IPS DF 19.7 (cell line): ENCODE data around the gene PAFAH1B1.
"Not testable (repeated sequence)": the region's sequence is repeated elsewhere in the genome, so short reads cannot be mapped to it uniquely, and the experiment has no call there.

ENCODE experiments used
- DNase-seq: peaks from one replicate; pipeline ENCODE4 v3.0.0-alpha.2; 2013; ENCODE audit warnings: low read depth, low spot score

The PAFAH1B1 gene

DNA sequence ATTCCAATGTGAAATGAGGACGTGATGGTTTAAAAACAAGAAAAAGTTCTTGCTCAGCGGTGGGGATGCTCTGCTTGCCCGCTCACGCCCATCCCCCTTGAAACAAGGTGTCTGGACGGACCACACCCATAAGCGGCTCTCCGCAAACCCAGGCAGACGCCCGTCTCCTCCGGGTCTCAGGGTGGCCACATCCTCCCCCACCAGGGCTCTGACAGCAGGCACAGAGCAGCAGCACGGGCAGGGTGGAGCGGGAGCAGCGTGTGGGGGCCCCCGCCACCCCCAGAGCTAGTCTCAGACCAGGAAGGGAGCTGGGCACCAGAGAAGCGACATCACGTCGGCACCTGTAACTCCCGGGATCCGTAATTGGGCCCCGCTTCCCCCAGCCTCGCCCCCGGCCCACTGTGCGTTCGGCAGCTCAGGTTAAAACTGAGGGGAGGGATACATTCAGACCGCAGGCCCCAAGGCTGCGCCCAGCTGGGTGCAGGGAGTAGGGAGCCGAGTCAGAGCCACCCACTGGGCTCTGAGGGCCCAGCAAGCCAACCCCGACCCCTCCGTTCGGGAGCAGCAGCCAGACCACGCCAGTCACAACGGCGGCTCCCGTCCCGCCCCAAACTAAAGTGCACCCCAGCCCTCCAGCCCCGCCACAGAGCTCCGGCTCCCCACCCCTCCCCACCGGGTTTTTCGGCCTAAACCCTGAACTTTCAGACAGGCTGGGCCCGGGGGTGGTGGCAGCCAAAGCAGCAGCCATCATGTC, 96.1 kb downstream of the PAFAH1B1 start:
- no peak for DNase-seq

DNA sequence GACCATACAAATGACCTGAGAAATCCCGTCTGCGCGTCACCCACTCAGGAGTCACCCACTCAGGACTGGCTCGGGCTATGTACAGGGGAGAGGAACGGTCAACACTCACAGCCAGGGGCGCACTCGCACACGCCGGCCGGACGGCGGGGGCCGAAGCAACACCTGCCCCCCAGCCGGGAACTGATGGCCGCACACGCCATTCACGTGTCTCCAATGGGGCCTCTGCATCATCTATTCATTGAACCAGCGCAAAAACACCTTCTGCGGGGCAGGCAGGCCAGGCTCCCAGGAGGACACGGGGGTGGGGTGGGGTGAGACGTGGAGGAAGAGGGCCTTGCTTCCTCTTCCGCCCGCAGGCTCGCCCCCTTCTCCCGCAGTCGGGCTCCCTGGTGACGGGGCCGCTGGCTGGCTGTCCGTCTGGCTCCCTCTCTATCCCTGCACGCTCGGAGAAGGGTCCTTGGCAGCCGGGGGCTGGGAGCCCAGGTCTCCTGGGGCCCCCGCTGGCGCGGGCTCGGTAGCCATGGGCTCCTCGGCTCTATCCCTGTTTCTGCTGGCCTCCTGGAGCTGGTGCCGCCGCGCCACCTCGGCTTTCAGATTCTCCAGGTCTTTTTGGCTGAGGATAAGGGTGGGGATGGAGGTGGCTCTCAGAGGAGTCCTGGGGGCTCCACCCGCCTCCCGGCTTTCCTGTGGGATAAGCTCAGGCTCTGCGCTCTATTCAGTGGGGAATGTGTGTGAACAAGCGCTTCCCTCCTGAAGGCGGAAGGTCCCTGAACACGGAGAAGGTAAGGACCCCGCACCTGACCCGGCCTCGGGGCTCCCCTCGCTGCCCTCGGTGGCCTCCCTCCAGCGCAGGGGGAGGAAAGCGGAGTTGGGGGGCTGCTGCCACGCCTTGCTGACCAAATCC, 97.0 kb downstream of the PAFAH1B1 start:
- DNase-seq, result no peak

- no peak for DNase-seq
These were observed 97.8 kb downstream of the PAFAH1B1 start for GRCh38 chr17:2691069-2691871.

DNA sequence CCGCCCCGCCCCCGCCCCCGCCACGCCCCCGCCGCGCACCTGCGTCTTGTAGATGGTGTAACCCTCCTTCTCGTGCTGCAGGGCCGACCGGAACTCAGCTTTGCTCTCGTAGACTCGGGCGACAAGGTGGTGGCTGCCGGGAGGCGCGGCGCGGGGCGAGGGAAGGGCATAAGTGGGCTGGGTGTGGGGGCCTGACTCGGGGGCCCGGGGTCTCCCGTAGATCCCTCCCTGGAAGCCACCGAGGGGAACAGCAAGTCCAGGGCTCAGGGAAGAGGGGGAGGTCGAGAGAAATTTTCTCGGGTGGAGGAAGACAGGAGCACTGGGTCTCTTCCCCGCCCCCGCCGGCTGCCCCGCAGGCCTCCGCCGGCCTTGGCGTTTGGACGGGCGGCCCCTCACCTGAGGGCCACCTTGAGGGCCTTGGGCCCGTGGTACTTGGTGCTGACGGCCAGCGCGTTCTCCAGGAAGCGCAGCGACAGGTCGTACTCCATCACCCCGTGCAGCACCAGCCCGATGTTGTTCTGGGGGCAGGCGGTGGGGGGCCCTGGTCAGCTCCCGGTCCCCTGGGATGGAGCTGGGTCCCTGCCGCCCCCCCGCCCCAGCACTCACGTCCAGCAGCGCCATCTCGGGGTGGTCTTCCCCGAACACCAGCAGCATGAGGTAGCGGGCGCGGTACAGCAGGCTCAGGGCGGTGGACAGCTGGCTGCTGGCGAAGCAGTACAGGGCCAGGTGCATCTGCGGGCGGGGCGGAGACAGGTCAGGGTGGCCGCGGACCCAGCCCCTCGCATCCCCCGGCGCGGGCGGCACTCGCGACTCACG, 98.7 kb downstream of the PAFAH1B1 start:
- no peak for DNase-seq

- DNase-seq, result no peak
These were observed 99.3 kb downstream of the PAFAH1B1 start for GRCh38 chr17:2692781-2693135.

DNA sequence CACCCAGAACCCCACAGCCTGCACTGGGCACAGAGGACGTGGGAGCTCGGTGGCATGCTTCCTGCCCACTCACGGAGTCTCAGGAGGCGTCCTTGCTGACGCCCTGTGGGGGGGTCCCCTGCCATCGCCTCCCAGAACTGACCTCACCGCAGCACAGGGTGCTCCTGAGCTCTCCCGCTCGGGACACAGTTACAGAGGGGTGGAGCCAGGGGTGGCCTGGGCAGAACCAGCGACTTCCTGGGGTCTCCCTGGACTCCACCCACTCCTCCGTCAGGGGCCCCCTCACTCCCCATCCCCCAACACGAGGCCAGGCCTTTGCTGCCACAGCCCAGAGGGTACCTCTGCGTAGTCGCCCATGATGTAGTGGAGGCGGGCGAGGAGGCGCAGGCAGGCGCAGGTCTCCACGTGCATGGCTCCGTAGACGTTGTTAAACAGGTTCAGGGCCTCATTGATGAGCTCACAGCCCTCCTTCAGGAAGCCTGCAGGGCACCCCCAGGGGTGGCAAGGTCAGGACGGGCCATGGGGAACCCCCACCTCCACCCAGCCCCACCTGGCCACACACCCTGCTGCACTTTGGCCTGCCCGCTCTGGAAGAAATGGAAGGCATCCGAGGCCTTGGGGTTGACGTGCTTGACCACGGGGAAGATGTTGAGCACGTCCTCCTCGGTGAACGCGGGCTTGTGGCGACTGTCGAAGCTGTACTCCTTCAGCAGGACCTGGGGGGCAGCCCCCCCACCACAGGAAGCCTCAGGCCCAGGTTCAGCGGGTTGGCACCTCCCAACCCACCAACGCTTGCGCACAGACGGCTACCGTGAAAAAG, 100.3 kb downstream of the PAFAH1B1 start:
- no peak for DNase-seq

DNA sequence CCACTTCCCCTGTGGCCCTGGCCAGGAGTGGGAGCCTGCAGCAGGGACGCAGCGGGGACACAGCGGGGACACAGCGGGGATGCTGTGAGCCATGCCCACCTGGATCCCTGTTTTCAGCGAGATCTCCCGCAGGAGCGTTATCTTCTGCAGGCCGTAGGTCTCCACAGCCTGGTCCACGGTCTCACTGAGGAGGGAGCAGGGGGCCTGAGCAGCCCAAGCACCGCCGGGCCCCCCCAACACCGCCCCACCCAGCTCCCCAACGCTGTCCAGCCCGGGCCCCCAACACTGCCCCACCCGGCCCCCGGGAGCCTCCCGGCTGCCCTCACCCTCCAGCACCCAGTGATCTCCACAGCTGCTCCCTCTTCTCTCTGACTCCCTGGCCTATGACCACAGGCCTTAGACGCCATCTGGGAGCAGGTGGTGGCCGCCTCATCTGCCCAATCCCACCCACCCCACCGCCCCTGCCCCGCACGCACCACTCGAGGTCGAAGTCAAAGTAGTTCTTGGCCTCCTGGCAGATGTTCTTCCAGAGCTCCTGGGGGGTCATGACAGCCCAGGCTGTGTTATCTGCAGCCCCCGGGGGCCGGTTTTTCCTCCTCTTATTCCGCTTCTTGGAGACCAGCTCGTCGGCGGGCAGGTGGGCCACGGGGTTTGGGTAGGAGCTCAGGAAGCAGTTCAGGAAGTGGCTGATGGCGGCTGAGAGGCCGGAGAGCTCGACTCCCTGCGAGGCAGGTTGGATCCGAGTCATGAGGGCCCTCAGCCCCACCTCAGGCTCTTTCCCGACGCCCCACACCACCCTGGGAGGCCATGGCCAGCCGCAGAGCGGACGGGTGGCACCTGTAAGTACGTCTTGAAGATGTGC, 101.2 kb downstream of the PAFAH1B1 start:
- DNase-seq, result no peak

- DNase-seq, result no peak
These were observed 101.9 kb downstream of the PAFAH1B1 start for GRCh38 chr17:2695243-2695960.

GRCh38 chr17:2695961-2696760, 102.7 kb downstream of the PAFAH1B1 start:
- no peak for DNase-seq

GRCh38 chr17:2697611-2698162, 104.2 kb downstream of the PAFAH1B1 start:
- no peak for DNase-seq

DNA sequence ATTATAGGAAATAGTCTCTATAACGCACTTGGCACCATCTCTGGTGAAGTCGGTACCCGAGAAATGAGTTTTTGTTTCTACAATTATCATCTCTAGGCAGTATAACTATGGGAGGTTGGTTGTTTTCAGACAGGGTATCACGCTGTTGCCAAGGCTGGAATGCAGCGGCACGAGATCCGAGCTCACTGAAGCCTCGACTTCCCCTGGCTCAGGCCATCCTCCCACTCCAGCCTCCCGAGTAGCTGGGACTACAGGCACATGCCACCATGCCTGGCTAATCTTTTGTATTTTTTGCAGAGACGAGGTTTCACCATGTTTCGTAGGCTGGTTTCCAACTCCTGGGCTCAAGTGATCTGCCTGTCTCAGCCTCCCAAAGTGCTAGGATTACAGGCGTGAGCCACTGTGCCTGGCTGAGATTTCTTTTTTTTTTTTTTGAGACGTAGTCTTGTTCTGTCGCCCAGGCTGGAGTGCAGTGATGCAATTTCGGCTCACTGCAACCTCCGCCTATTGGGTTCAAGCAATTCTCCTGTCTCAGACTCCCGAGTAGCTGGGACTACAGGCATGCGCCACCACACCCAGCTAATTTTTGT, 105.9 kb downstream of the PAFAH1B1 start:
- DNase-seq, result not testable (repeated sequence)

DNA sequence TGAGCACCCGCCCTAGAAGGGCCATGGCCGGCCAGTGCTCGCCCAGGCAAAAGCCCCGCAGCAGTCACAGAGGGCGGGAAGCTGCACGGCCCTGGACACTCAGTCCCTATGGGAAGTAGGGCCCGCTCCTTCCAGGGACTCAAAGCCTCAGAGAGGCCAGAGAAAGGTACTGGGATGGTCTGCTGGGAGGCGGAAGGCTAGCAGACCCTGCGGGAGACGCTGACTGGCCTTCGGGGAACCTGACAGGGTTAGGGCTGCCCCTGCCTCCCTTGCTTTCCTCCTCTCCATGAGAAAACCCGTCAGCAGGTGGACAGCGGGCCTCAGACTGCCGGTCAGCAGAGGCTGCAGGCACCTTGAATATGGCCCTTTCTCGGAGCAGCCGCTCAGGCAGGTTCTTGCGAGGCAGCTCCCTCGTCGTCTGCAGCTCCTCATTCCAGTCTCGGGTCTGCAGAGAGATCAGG, 106.6 kb downstream of the PAFAH1B1 start:
- no peak for DNase-seq

GRCh38 chr17:2700491-2701141, 107.2 kb downstream of the PAFAH1B1 start:
- DNase-seq, result no peak

DNA sequence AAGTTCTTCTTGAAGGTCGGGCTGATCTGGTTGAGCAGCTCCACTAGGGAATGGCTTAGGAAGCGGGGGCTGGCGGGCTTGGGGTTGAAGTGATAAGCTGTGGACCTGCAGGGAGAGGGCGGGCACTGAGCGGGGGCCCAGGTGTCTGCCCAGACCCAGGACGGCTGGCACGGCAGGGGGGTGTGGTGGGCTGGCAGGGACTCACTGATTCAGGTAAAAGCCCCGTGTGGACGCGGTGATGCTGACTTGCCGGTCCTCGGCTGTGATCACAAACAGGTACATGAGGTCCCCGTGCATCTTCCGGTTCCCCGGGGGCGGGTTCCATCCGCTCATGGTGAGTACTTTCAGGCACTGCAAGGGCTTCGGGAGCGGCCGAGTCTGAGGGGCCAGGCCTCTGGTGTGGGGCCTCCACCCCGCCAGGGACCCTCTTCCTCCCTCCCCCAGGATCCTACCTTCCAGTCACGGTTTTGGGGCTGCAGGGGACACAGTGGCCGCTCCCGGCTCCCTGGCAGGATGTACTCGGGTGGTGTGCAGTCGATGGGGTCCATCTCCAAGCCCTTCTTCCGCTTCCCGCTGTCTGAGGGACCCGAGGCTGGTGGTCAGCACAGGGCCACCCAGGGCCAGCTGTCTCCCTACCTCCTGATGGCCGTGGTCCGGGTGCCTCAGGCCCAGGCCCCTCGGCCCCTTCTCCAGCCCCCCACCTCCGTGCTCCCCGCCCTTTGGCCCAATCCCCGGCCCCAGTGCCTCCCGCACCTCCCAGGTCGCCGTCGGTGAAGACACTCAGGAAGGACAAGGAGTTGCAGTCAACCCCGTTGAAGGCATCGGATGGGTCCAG, 107.9 kb downstream of the PAFAH1B1 start:
- no peak for DNase-seq

- DNase-seq, result no peak
These were observed 108.7 kb downstream of the PAFAH1B1 start for GRCh38 chr17:2701996-2702741.
